22Rv1 (cell line): Measurements from ENCODE around the gene PFKFB1.

Source experiments
- ZFX ChIP-seq: fragments of 450-650 bp; IDR thresholded peaks from 2 replicates; pipeline ENCODE4 v1.6.1; 2017; ENCODE audit warnings: antibody characterized with exemption, borderline replicate concordance
- TF ChIP-seq, protein P1 (sequence below): fragments of 450-650 bp; IDR thresholded peaks from 2 replicates; pipeline ENCODE4 v1.5.1; 2017; ENCODE audit warnings: mild to moderate bottlenecking

DNA sequence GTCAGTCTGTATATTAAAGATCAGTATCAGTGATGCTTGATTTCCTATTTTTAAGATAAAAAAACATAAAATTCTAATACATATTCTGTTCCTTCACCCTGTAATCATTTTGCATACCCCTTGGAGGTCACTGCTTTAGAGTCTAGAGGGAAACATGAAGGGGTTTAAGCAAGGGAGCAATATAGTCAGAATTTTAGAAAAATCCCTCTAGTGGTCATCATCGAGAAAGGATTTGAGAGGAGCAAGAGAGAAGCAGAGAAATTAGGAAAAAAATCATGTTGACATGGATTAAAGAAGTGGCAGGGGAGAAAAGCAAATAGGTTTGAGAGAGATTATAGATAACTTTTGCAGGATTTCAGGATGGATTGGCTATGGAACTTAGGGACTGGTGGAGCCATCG, 17.3 kb upstream of the PFKFB1 start:
- TF ChIP-seq, protein P1, sequence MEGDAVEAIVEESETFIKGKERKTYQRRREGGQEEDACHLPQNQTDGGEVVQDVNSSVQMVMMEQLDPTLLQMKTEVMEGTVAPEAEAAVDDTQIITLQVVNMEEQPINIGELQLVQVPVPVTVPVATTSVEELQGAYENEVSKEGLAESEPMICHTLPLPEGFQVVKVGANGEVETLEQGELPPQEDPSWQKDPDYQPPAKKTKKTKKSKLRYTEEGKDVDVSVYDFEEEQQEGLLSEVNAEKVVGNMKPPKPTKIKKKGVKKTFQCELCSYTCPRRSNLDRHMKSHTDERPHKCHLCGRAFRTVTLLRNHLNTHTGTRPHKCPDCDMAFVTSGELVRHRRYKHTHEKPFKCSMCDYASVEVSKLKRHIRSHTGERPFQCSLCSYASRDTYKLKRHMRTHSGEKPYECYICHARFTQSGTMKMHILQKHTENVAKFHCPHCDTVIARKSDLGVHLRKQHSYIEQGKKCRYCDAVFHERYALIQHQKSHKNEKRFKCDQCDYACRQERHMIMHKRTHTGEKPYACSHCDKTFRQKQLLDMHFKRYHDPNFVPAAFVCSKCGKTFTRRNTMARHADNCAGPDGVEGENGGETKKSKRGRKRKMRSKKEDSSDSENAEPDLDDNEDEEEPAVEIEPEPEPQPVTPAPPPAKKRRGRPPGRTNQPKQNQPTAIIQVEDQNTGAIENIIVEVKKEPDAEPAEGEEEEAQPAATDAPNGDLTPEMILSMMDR: peak; percentile 24; the same call in 1 of the 2 replicates
- TF ChIP-seq ZFX: no peak
